AG20443 (cell line): ENCODE measurements around the gene KCNJ18.
"Not testable (repeated sequence)": the region's sequence is repeated elsewhere in the genome, so short reads cannot be mapped to it uniquely, and the experiment has no call there.

Experiments used
- DNase-seq: peaks from one replicate; pipeline ENCODE4 v3.0.0; 2012; ENCODE audit warnings: low spot score, mixed read lengths

Gene KCNJ18

GRCh38 chr17:21703891-21704872 is 11.9 kb downstream of the KCNJ18 start:
- not testable (repeated sequence) for DNase-seq

- DNase-seq: no peak
These were observed 12.8 kb downstream of the KCNJ18 start for GRCh38 chr17:21705021-21705601.

GRCh38 chr17:21705746-21706145 is 13.4 kb downstream of the KCNJ18 start:
- not testable (repeated sequence) for DNase-seq

GRCh38 chr17:21706546-21706945 is 14.2 kb downstream of the KCNJ18 start:
- DNase-seq: not testable (repeated sequence)

GRCh38 chr17:21707131-21707530 is 14.8 kb downstream of the KCNJ18 start:
- DNase-seq: not testable (repeated sequence)

GRCh38 chr17:21707711-21708611 is 15.6 kb downstream of the KCNJ18 start:
- not testable (repeated sequence) for DNase-seq

GRCh38 chr17:21708612-21709535 is 16.6 kb downstream of the KCNJ18 start:
- DNase-seq: not testable (repeated sequence)

GRCh38 chr17:21709994-21710393 is 17.7 kb downstream of the KCNJ18 start:
- not testable (repeated sequence) for DNase-seq

GRCh38 chr17:21710486-21710885 is 18.2 kb downstream of the KCNJ18 start:
- DNase-seq: not testable (repeated sequence)

GRCh38 chr17:21711182-21711581 is 18.9 kb downstream of the KCNJ18 start:
- no peak for DNase-seq

- DNase-seq: not testable (repeated sequence)
These were observed 20.7 kb downstream of the KCNJ18 start for GRCh38 chr17:21713020-21713419.

- not testable (repeated sequence) for DNase-seq
These were observed 21.3 kb downstream of the KCNJ18 start for GRCh38 chr17:21713631-21714030.

- DNase-seq: not testable (repeated sequence)
These were observed 22.4 kb downstream of the KCNJ18 start for GRCh38 chr17:21714676-21715075.

GRCh38 chr17:21715877-21716276 is 23.6 kb downstream of the KCNJ18 start:
- DNase-seq: not testable (repeated sequence)

GRCh38 chr17:21718971-21719370 is 26.6 kb downstream of the KCNJ18 start:
- DNase-seq: not testable (repeated sequence)

GRCh38 chr17:21719511-21720226 is 27.3 kb downstream of the KCNJ18 start:
- not testable (repeated sequence) for DNase-seq

- not testable (repeated sequence) for DNase-seq
These were observed 28.2 kb downstream of the KCNJ18 start for GRCh38 chr17:21720566-21720965.

GRCh38 chr17:21722268-21722667 is 29.9 kb downstream of the KCNJ18 start:
- not testable (repeated sequence) for DNase-seq

GRCh38 chr17:21724216-21725006 is 32.1 kb downstream of the KCNJ18 start:
- DNase-seq: not testable (repeated sequence)
